ENCODE measurements around the gene METAP1D. TPM values are rescaled to one million over a fixed set of nuclear protein-coding genes. Genes with fewer than 3 reads are reported as not detected.

METAP1D gene
- total and polyA plus RNA-seq, 2 experiments from 2014 or later, result 4.1 to 6.9 TPM

DNA sequence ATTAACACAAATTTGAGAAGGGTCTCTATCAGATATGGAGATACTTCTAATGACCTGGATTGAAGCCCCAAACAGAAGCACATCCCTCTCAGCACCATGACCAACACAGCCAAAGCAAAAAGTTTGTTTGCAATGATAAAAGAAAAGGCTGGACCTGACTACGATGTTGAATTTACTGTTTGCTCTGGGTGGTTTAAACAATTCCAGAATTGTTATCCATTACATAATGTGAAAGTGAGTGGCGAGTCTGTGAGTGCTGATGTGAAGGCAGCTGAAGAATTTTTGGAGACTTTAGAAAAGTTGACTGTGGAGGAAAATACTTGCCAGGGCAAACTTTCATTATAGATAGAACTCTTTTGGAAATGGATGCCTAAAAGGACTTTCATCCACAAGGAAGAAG is 120.4 kb downstream of the METAP1D start:
- Histone ChIP-seq H3K4me3 (no peak overlapping the region), H3K36me3 (ENCODE audit: low read depth) (no peaks in the 10 kb centered on the region), H3K27ac (0 out of 2 replicates have a peak overlapping the region, but pooled peaks have one; percentile 83), H2AFZ (no peak overlapping the region), H3K9ac (no peak overlapping the region), H3K4me1 (ENCODE audit: insufficient read depth) (peaks cover 35% of the 10 kb centered on the region), H3K9me3 (ENCODE audit: low read depth) (no peaks in the 10 kb centered on the region), H3K9me2 (ENCODE audit: insufficient read depth) (no peaks in the 10 kb centered on the region), H4K20me1 (ENCODE audit: insufficient read depth) (no peaks in the 10 kb centered on the region), H3K79me2 (ENCODE audit: insufficient read depth) (no peaks in the 10 kb centered on the region), H3K27me3 (replicated peaks; ENCODE audit: insufficient read depth) (no peaks in the 10 kb centered on the region), H3F3A (ENCODE audit: insufficient read depth) (peaks cover 31% of the 10 kb centered on the region), H3K4me2 (ENCODE audit: unreplicated experiment) (peak overlapping the region; percentile 1)
- WGBS, 2 experiments (ENCODE audit: low coverage in 1 of 2, low lambda C conversion rate in 2 of 2, missing lambda C conversion rate in 2 of 2), result 31 to 36% methylated on average over 2 of the region's 2 CpGs
- in situ Hi-C loops (cut with MboI), result loop anchor here (10.0 kb wide), 1 partner anchor 415 kb away; no protein-coding TSS in a partner anchor
- no peak for TF ChIP-seq EZH2 (IDR thresholded peaks at IDR 0.05; ENCODE audit: insufficient read depth, poor library complexity, severe bottlenecking)
- no peak for TF ChIP-seq EZH2phosphoT487 (IDR thresholded peaks at IDR 0.05; ENCODE audit: insufficient read depth, low read depth)
- peak; percentile 17 for DNase-seq

DNA sequence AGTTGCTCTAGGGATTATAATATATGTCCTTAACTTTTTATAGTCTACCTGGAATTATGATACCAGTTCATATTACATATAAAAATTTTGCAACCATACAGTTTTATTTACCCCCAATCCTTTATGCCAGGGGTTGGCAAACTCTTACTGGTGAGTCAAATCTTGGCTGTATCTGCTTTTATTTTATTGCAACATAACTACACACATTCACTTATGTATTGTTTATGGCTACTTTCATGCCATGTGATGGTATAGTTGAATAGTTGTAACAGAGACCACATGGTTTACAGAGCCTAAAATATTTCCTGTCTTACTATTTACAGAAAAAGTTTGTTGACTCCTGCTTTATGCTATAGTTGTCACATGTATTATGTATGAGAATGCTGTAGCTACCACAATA is 128.7 kb downstream of the METAP1D start:
- Histone ChIP-seq H3K36me3 (ENCODE audit: low read depth) (no peaks in the 10 kb centered on the region), H3K9ac (no peak overlapping the region), H2AFZ (no peak overlapping the region), H3K9me3 (ENCODE audit: low read depth) (no peaks in the 10 kb centered on the region), H3K27me3 (replicated peaks; ENCODE audit: insufficient read depth) (no peaks in the 10 kb centered on the region), H3K9me2 (ENCODE audit: insufficient read depth) (no peaks in the 10 kb centered on the region), H3K27ac (no peak overlapping the region), H3F3A (ENCODE audit: insufficient read depth) (no peaks in the 10 kb centered on the region), H3K79me2 (ENCODE audit: insufficient read depth) (no peaks in the 10 kb centered on the region), H3K4me2 (ENCODE audit: unreplicated experiment) (no peak overlapping the region), H4K20me1 (ENCODE audit: insufficient read depth) (no peaks in the 10 kb centered on the region), H3K4me1 (ENCODE audit: insufficient read depth) (no peaks in the 10 kb centered on the region), H3K4me3 (no peak overlapping the region)
- no peak for DNase-seq
- TF ChIP-seq EZH2 (IDR thresholded peaks at IDR 0.05; ENCODE audit: insufficient read depth, poor library complexity, severe bottlenecking) (no peak), EZH2phosphoT487 (IDR thresholded peaks at IDR 0.05; ENCODE audit: insufficient read depth, low read depth) (no peak)
- in situ Hi-C loops (cut with MboI), result loop anchor here (10.0 kb wide), 1 partner anchor 424 kb away; no protein-coding TSS in a partner anchor

DNA sequence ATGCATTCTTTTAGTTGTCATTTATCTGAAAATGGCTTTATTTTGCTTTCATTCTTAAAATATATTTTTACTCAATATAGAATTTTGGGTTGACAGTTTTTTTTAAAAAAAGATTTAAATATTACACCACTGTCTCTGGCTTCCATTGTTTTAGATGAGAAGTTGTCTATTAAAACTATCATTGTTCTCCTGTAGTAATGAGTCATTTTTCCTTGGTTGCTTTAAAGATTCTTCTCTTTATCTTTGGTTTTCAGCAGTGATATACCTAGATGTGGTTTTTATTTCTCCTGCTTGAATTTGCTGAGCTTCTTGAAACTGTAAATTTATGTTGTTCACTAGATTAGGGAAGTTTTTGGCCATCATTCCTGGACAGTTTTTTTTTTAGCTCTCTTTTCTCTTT is 129.7 kb downstream of the METAP1D start:
- Histone ChIP-seq H4K20me1 (ENCODE audit: insufficient read depth) (no peaks in the 10 kb centered on the region), H3K27ac (no peak overlapping the region), H3K27me3 (replicated peaks; ENCODE audit: insufficient read depth) (no peaks in the 10 kb centered on the region), H3K4me3 (no peak overlapping the region), H3K9me3 (ENCODE audit: low read depth) (no peaks in the 10 kb centered on the region), H3F3A (ENCODE audit: insufficient read depth) (no peaks in the 10 kb centered on the region), H3K4me1 (ENCODE audit: insufficient read depth) (no peaks in the 10 kb centered on the region), H3K9me2 (ENCODE audit: insufficient read depth) (no peaks in the 10 kb centered on the region), H3K79me2 (ENCODE audit: insufficient read depth) (no peaks in the 10 kb centered on the region), H3K36me3 (ENCODE audit: low read depth) (no peaks in the 10 kb centered on the region), H3K9ac (no peak overlapping the region), H2AFZ (no peak overlapping the region), H3K4me2 (ENCODE audit: unreplicated experiment) (no peak overlapping the region)
- in situ Hi-C loops (cut with MboI), result loop anchor here (10.0 kb wide), 1 partner anchor 425 kb away; no protein-coding TSS in a partner anchor
- TF ChIP-seq EZH2phosphoT487 (IDR thresholded peaks at IDR 0.05; ENCODE audit: insufficient read depth, low read depth) (no peak), EZH2 (IDR thresholded peaks at IDR 0.05; ENCODE audit: insufficient read depth, poor library complexity, severe bottlenecking) (no peak)
- no peak for DNase-seq

Other genes starting within 250 kb of the METAP1D start
- gene SLC25A12, start 105.7 kb upstream of the METAP1D start, total RNA-seq (2014; rRNA removed; shearing (Covaris generic)), result 17.6 and 21.0 TPM in 2 replicates
- 13.7 and 15.1 TPM in 2 replicates for gene SLC25A12, start 105.7 kb upstream of the METAP1D start, polyA plus RNA-seq (2016; fragmentation: Nextera tagmentation; extraction: Ambion mirVana)
- gene HAT1, start 77.5 kb upstream of the METAP1D start, total RNA-seq (2014; rRNA removed; shearing (Covaris generic)), result 43.6 and 56.6 TPM in 2 replicates
- gene HAT1, start 77.5 kb upstream of the METAP1D start, polyA plus RNA-seq (2016; fragmentation: Nextera tagmentation; extraction: Ambion mirVana), result 96.2 and 100 TPM in 2 replicates
- 3.3 and 3.8 TPM in 2 replicates for gene DLX1, start 85.6 kb downstream of the METAP1D start, total RNA-seq (2014; rRNA removed; shearing (Covaris generic))
- gene DLX1, start 85.6 kb downstream of the METAP1D start, polyA plus RNA-seq (2016; fragmentation: Nextera tagmentation; extraction: Ambion mirVana), result 7.9 and 9.5 TPM in 2 replicates
- gene DLX2, start 102.9 kb downstream of the METAP1D start, total RNA-seq (2014; rRNA removed; shearing (Covaris generic)), result 2.8 and 4.7 TPM in 2 replicates
- gene DLX2, start 102.9 kb downstream of the METAP1D start, polyA plus RNA-seq (2016; fragmentation: Nextera tagmentation; extraction: Ambion mirVana), result 6.0 and 6.8 TPM in 2 replicates

Measured in GM23248 (cell line).